RKO (cell line): ENCODE measurements around the gene FETUB.
"Not testable (repeated sequence)": the region's sequence is repeated elsewhere in the genome, so short reads cannot be mapped to it uniquely, and the experiment has no call there.

Experiments used
- DNase-seq: peaks from one replicate; pipeline ENCODE4 v3.0.0-alpha.2; 2016; ENCODE audit warnings: low spot score

FETUB gene

DNA sequence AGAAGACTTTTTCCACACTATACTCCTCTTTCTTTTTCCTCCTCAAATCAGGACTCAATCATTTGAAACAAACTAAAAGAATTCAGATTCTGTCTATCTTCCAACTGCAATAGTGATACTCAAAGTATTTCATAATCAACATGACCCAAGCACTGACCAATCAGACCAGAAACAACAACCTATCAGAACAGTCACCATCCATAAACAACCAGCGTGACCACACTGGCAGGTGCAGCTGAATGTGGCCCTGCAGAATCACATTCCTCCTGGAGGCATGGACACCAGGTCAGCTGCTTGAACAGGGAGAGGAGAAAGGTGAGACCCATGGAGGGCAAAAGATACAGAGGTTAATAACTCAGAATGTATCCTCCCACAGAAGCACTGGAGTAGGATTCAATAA is 39.0 kb downstream of the FETUB start:
- DNase-seq, result no peak

DNA sequence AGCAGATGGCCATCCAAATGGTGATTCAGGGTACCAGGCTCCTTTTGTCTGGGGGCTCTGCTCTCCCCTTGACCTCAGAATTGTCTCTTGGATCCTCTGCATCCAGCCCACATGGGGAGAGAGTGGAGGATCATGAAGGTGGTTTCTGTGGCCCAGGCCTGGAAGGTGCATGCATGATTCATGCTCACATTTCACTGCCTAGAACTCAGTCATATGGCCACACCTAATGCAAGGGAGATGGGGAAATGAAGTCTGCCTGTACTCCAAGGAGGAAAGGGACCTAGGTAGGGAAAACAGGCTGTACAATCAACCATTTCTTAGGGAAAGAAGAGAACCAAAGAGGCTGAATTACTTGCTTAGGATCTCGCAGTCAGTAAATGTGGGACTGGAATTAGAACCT is 40.7 kb downstream of the FETUB start:
- no peak for DNase-seq

DNA sequence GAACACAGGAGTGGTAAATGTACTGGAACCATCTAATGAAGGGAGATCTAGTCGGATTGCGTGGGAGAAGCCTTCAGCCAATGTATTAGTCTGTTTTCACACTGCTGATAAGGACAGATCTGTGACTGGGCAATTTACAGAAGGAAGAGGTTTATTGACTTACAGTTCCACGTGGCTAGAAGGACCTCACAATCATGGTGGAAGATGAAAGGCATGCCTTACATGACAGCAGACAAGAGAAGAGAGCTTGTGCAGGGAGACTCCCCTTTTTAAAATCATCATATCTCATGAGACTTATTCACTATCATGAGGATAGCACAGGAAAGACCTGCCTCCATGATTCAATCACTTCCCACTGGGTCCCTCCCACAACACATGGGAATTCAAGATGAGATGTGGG is 42.6 kb downstream of the FETUB start:
- no peak for DNase-seq

DNA sequence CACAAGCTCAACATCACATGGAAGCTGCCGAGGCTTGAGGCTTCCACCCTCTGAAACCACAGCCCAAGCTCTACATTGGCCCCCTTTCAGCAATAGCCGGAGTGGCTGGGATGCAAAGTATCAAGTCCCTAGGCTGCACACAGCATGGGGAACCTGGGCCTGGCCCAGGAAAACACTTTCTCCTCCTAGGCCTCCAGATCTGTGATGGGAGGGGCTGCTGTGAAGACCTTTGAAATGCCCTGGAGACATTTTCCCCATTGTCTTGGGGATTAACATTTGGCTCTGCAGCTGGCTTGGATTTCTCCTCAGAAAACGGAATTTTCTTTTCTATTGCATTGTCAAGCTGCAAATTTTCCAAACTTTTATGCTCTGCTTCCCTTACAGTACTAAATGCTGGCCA is 43.8 kb downstream of the FETUB start:
- no peak for DNase-seq

DNA sequence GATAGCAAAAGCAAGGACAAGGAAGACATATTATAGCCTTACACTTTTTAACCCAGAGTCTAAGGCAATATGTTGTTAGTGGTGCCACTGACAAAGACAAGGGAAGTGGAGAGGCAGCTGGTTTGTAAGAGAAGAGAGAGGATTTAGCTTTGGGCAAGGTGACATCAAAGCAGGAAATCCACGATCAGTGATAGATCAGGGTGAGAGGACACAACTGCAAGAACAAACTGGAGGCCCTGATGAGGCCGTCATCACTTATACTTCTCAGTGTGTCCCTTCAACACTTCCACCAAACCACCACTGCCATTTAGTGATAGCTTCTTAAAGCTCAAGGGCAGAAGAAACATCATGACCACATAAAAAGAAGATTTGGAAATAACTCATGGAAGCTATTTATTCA is 46.3 kb downstream of the FETUB start:
- DNase-seq, result not testable (repeated sequence)

DNA sequence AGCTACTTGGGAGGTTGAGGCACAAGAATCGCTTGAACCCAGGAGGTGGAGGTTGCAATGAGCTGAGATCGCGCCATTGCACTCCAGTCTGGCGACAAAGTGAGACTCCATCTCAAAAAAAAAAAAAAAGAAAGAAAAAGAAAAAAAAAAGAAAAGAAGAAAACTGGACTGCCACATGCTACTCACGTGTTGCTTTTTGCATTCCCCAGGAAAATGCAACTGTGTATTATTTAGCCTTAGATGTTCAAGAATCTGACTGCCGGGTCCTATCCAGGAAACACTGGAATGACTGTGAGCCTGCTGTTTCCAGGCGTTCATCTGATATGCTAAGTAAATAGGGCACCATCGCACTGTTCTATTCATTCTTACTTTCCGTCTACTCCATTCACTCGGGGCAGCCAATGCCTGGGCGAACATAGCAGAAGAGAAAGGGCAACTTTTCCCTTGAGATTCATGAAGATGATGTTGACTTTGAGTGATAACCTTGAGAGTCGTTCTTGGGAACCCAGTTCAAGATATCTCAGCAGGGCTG is 47.0 kb downstream of the FETUB start:
- DNase-seq, result no peak

DNA sequence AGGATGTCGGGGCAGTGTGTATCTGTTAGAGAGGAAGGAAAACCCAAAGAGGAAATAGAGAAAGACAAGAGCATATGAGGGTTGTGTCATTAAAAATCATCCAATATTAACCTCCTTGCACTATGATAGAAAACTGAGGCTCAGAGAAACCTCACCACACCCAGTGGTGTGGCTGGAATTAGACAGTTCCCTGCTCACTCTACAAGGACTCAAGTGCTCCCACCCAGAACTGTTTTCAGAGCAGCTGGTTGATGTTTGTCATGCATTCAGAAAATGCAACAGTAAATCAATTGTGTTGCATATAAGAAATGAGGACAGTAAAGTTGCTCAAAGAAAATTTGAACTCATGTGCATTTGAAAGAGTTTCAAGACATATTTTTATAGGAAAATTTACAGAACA is 50.1 kb downstream of the FETUB start:
- not testable (repeated sequence) for DNase-seq

DNA sequence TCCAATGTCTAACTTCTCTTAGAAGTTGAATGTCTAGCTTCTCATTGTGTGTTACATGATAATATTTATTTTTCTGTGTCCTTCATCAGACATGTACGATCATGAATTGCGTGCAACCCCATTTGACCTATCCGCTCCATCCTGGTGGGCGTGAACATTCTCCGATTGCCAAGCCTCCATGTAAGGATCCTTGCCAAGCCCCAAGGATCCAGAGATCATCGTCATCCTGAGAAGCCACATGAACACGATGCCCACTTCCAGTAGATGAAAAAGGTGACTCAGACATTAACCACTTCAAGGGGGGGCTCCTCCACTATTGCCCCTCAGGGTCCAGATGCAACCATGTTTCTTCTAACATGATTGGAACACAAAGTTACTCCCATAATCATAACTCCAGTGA is 51.5 kb downstream of the FETUB start:
- DNase-seq, result no peak

DNA sequence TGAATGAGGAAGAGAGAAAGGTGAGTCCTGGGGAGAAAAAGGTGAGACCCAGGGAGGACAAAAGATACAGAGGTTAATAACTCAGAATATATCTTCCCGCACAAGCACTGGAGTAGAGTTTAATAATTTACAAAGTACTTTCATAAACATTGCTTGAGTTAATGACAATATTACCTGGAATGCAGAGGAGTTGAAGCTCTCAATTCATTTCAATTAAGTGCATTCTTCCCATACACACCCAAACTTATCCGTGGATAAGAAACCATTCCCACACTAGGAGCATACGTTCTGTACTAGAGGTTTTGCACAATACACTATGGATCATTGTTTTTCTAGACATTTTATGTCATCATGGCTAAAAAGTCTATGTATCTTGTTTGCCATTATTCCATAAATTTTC is 53.6 kb downstream of the FETUB start:
- DNase-seq, result no peak

DNA sequence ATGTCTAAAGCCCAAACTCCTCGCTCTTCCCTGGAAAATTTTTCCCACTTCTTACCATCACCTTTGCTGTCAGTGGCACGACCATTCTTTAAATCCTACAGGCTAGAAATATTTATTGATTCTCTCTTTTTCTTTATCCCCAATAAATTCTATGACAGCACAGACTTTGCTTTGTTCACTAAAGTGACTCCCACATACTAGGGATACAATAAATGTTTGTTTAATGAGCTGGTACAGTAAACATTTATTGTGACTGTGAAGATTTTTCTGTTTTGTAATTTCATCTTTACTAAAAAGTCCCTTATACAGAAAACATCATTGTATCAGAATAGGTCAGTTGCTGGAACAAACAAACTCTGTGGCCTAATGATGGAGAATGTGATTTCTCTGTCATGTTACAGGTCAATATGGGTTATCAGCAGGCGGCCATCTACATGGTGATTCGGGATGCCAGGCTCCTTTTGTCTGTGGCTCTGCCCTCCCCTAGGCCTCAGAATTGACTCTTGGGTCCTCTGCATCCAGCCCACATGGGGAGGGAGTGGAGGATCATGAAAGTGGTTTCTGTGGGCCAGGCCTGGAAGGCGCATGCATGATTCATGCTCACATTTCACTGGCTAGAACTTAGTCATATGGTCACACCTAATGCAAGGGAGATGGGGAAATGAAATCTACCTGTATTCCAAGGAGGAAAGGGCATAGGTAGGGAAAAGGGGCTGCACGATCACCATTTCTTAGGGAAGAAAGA is 54.3 kb downstream of the FETUB start:
- DNase-seq, result no peak

DNA sequence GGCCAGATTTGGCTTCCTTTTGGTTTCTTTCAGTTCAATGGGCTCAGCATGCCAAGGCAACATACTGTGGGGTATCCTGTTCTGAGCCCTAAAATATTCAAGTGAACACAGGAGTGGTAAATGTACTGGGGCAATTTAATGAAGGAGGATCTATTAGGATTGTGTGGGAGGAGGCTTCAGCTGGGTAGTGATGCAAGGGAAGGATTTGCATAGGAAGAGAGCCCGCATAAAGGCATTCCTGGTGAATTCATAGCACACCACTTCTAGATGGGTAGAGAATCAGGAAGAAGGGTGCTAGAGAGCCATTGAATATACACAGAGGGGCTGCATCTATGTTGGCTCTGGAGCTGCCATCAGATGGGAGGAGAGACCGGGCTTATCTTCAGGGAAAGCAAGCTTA is 56.3 kb downstream of the FETUB start:
- DNase-seq, result no peak

DNA sequence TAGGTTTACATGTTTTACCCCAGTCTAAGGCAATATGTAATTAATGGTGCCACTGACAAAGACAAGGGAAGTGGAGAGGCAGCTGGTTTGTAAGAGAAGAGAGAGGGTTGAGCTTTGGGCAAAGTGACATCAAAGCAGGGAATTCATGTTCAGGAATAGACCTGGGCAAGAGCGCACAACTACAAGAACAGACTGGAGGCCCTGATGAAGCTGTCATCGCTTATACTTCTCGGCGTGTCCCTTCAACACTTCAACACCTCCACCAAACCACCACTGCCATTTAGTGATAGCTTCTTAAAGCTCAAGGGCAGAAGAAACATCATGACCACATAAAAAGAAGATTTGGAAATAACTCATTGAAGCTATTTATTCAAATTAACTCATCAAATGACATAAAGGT is 57.3 kb downstream of the FETUB start:
- no peak for DNase-seq

DNA sequence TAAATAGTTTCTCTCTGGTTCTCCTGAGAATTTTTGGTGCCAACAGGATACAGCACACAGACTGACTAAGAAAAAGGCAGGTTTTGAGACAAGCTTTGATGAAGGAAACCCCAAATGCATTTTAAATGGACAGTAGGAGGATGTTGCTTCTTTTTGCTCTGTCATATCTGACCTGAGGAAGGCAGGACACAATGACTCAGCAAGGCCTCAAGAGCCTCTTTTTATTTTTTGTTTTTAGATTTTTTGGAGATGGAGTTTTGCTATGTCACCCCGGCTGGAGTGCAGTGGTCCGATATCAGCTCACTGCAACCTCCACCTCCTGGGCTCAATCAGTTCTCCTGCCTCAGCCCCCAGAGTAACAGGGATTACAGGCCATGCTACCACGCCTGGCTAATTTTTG is 60.1 kb downstream of the FETUB start:
- DNase-seq, result no peak

DNA sequence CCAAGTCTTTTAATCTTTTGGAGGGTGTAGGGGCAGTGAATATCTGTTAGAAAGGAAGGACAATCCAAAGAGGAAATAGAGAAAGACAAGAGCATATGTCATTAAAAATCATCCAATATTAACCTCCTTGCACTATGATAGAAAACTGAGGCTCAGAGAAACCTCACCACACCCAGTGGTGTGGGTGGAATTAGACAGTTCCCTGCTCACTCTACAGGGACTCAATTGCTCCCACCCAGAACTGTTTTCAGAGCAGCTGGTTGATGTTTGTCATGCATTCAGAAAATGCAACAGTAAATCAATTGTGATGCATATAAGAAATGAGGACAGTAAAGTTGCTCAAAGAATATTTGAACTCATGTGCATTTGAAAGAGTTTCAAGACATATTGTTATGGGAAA is 62.3 kb downstream of the FETUB start:
- not testable (repeated sequence) for DNase-seq
